Measurements from ENCODE around the gene TFEB. TPM values are rescaled to one million over a fixed set of nuclear protein-coding genes. Genes with fewer than 3 reads are reported as not detected.

Gene TFEB
- total and polyA plus RNA-seq, 2 of the 8 experiments (the other 6 are each of a cell fraction or from before 2014, with no cell fraction given) = 2.3 to 6.7 TPM

DNA sequence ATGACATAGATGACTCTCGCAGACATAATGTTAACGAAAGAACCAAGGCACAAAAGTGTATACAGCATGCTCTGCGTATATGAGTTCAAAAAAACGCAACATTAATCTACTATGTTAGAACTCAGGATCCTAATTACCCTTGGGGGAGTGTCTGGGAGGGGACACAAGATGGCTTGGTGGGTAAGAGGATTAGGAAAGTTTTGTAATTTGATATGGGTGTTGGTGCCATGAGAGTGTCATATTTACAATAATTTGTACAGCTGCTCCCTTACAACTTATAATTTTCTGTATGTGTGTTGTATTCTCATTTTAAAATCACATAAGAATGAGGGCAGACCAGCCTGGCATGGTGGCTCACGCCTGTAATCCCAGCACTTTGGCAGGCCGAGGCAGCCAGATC, 38.6 kb downstream of the TFEB start:
- H4K20me1 ChIP-seq (replicated peaks in 1 of 2; ENCODE audit: control insufficient read depth in 1 of 2, insufficient read depth in 2 of 2, low read length in 2 of 2) = no peaks in the 10 kb centered on the region
- H4K91ac ChIP-seq (replicated peaks; ENCODE audit: insufficient read length, low read length) = no peak overlapping the region
- no peak for FAIRE-seq
- POLR2A ChIA-PET (ENCODE audit: partially characterized antibody) = no interaction called here
- no peak overlapping the region for H3K27ac ChIP-seq (ENCODE audit: low read depth, low read length)
- WGBS, 2 experiments (ENCODE audit: extremely low coverage in 1 of 2, insufficient coverage in 1 of 2, insufficient read length in 1 of 2, insufficient replicate concordance in 2 of 2, low coverage in 1 of 2, low lambda C conversion rate in 2 of 2, missing lambda C conversion rate in 1 of 2) = 86% methylated on average over 6 of the region's 6 CpGs; no CpG with 5 or more reads in 1 of the 2 experiments
- H3K56ac ChIP-seq (replicated peaks; ENCODE audit: insufficient read length, low read depth, low read length) = no peak overlapping the region
- H3K79me1 ChIP-seq (ENCODE audit: low read depth, low read length) = no peaks in the 10 kb centered on the region
- no peak overlapping the region for H3K4me3 ChIP-seq (ENCODE audit: extremely low read depth in 1 of 4, insufficient read depth in 2 of 4, low read depth in 3 of 4, low read length in 4 of 4)
- no peak overlapping the region for H2AFZ ChIP-seq (ENCODE audit: low read length)
- H3K9me3 ChIP-seq (ENCODE audit: insufficient read depth in 2 of 2, low read depth in 1 of 2, low read length in 1 of 2) = no peaks in the 10 kb centered on the region
- no peak overlapping the region for H3K18ac ChIP-seq (ENCODE audit: extremely low read depth, low read length)
- no peak overlapping the region for H2BK5ac ChIP-seq (ENCODE audit: low read depth, low read length)
- no peaks in the 10 kb centered on the region; a peak in 1 of 7 replicates for H3K27me3 ChIP-seq (replicated peaks in 1 of 4; ENCODE audit: control insufficient read depth in 3 of 4, extremely low read depth in 1 of 4, insufficient read depth in 3 of 4, low read length in 3 of 4)
- no peaks in the 10 kb centered on the region for H3K79me2 ChIP-seq (ENCODE audit: control insufficient read depth in 1 of 2, insufficient read depth in 2 of 2, low read length in 2 of 2)
- H2BK12ac ChIP-seq (ENCODE audit: low read depth, low read length) = no peak overlapping the region
- H2BK15ac ChIP-seq (ENCODE audit: low read length) = no peak overlapping the region
- H3K14ac ChIP-seq (ENCODE audit: insufficient read length) = no peak overlapping the region
- CTCF ChIA-PET (ENCODE audit: partially characterized antibody) = interaction anchor here (0.6 to 14.1 kb wide), 4 partner anchors 7 to 379 kb away, joined by 3 to 181 read pairs (median 24); no protein-coding TSS in a partner anchor
- no peak overlapping the region for H2BK20ac ChIP-seq (ENCODE audit: low read length)
- DNase-seq (ENCODE audit: low read depth in 1 of 2, low spot score in 2 of 2) = no peak
- no peak overlapping the region for H4K8ac ChIP-seq (ENCODE audit: extremely low read depth, insufficient read depth, low read length)
- H4K5ac ChIP-seq (ENCODE audit: insufficient read length, low read depth, low read length) = no peak overlapping the region
- H2BK120ac ChIP-seq (replicated peaks; ENCODE audit: low read depth, low read length) = no peak overlapping the region
- TF ChIP-seq MAFK (IDR thresholded peaks at IDR 0.05; ENCODE audit: low read depth, low read length) (no peak), POLR2AphosphoS5 (IDR thresholded peaks at IDR 0.05; ENCODE audit: low read depth, low read length) (no peak), BCL11A (IDR thresholded peaks at IDR 0.05; ENCODE audit: low read depth in 2 of 2, low read length in 2 of 2) (no peak), KDM1A (IDR thresholded peaks at IDR 0.05; ENCODE audit: borderline replicate concordance, low read length) (no peak), FOSL1 (IDR thresholded peaks at IDR 0.05; ENCODE audit: insufficient read depth, low read depth, low read length) (no peak), POU5F1 (IDR thresholded peaks at IDR 0.05; ENCODE audit: low read depth, low read length) (no peak), BACH1 (IDR thresholded peaks at IDR 0.05; ENCODE audit: low read length) (no peak), NANOG (IDR thresholded peaks at IDR 0.05; ENCODE audit: insufficient read depth, low read depth, low read length, poor library complexity, severe bottlenecking) (no peak), RNF2 (IDR thresholded peaks at IDR 0.05; ENCODE audit: borderline replicate concordance, low read depth, low read length, missing control alignments, poor library complexity, severe bottlenecking) (no peak), EP300 (IDR thresholded peaks at IDR 0.05; ENCODE audit: borderline replicate concordance in 1 of 2, low read depth in 2 of 2, low read length in 2 of 2) (no peak), JUN (IDR thresholded peaks at IDR 0.05; ENCODE audit: low read depth, low read length) (no peak), RXRA (IDR thresholded peaks at IDR 0.05; ENCODE audit: insufficient read depth, low read depth, low read length) (no peak), CEBPB (IDR thresholded peaks at IDR 0.05; ENCODE audit: low read depth, low read length) (no peak)
- TF ChIP-seq, protein P1, sequence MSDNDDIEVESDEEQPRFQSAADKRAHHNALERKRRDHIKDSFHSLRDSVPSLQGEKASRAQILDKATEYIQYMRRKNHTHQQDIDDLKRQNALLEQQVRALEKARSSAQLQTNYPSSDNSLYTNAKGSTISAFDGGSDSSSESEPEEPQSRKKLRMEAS (IDR thresholded peaks at IDR 0.05) = no peak
- no peak overlapping the region for H3K4ac ChIP-seq (replicated peaks; ENCODE audit: insufficient read length, low read depth, low read length)
- H3K23ac ChIP-seq (ENCODE audit: insufficient read length) = no peak overlapping the region
- no peaks in the 10 kb centered on the region for H3K36me3 ChIP-seq (ENCODE audit: control insufficient read depth in 2 of 4, insufficient read depth in 4 of 4, low read length in 3 of 4)
- no peak overlapping the region for H3K4me2 ChIP-seq (ENCODE audit: insufficient read depth in 1 of 2, low read depth in 2 of 2, low read length in 2 of 2)
- peaks cover 0 to 8% (median 2%) of the 10 kb centered on the region in 4 experiments; a peak in 5 of 7 replicates for H3K4me1 ChIP-seq (replicated peaks in 1 of 4; ENCODE audit: control insufficient read depth in 3 of 4, insufficient read depth in 4 of 4, low read length in 3 of 4)
- H3K9ac ChIP-seq (replicated peaks in 1 of 4; ENCODE audit: extremely low read depth in 1 of 4, low read depth in 3 of 4, low read length in 3 of 4) = no peak overlapping the region
- no peaks in the 10 kb centered on the region for H3K23me2 ChIP-seq (ENCODE audit: low read depth, low read length)
- no peak overlapping the region for H2AK5ac ChIP-seq (ENCODE audit: low read depth, low read length)
